GM19351 (cell line): ENCODE results near the gene SYNPR.
"Not testable (repeated sequence)": the region's sequence is repeated elsewhere in the genome, so short reads cannot be mapped to it uniquely, and the experiment has no call there.

ENCODE experiments used
- ATAC-seq: cut with Tn5 transposase; IDR thresholded peaks from one replicate; pipeline ENCODE4 v1.9.1; 2021; ENCODE audit warnings: mild to moderate bottlenecking, moderate library complexity; ENCODE audit not compliant: unreplicated experiment

SYNPR gene

GRCh38 chr3:63278171-63279004 is at the start of gene SYNPR:
Gene SYNPR (plus strand): TSS chr3:63278308.
- ATAC-seq = no peak

DNA sequence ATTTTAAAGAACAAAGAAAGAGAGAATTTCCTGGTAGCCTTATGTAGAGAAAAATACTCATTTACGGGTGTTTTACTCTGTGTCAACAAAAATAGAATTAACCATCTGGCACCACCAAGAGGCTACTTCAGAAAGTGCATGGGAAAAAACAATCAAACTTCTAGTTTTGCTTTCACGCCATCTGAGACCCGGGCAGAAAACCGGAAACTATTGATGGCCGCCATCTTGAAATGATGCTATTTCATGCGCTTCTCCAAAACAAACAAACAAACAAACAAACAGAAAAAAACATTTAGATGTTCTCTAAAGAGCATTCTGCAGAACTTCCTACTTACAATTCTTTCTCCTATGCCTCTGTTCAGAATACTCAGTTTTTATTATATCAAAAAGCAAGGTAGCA is 49.4 kb upstream of the SYNPR start:
- ATAC-seq = peak; percentile 97

DNA sequence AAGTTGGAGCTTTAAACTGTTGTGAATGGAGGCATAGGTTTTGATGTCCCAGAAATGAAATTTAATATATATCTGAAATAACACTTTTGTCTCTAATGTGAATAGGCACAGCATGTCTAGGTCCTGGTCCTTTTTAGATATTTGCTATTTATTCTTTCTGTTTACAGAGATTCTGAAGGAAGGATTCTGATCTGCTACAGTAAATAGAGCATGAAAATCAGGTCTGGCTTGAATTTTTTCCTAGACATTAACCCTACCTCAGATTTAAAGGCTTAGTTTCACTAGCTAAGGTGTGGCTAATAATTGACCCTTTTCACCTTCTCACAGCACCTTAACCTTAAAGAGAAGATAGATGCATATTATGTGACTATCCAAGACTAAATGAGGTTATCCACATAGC is 48.0 kb upstream of the SYNPR start:
- no peak for ATAC-seq

DNA sequence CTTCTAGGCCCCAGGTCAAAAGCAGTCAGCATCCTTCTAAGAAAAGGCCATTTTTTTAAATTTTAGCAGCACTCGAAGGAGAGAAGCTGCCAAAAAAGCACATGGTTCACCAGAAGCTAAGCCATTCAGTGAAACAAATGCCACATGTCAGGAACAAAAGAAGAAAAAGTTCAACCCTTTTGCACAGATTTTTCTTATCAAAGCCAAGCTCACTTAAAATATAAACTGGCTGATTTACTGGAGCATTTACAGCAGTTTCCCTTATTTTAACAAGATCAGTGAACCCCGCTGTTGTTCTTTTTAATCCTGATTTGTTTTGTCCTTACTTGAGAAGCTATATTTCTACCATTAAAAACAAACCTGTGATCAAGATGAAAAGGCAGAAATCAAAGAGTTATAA is 46.5 kb upstream of the SYNPR start:
- no peak for ATAC-seq

GRCh38 chr3:63232764-63233396 is 45.2 kb upstream of the SYNPR start:
- ATAC-seq = no peak

DNA sequence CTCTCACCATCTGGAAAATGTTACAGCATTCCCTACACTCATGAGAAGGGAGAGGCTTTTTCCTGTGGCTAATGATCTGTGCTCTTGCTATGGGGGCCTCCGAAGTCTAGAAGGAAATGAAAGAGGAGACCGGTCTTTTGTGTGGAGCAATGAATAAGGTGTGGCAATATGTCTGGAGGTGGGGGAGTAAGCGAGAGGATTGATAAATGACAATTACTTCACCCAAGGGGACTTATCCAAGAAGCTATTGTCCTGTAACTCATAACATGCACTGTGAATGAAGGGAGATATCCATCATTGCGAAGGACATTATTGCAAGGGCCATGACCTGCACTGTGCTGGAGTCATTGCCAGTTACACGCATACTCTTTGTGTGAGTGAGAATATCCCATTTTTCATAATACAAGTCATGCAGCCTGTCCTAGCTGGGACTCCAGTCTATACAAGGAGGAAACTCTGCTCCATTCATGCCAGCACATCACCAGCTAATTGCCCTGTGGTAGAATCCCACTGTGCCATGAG is 37.7 kb upstream of the SYNPR start:
- no peak for ATAC-seq

GRCh38 chr3:63242124-63242523 is 36.0 kb upstream of the SYNPR start:
- no peak for ATAC-seq

- no peak for ATAC-seq
Observed at GRCh38 chr3:63244486-63244885, 33.6 kb upstream of the SYNPR start.

DNA sequence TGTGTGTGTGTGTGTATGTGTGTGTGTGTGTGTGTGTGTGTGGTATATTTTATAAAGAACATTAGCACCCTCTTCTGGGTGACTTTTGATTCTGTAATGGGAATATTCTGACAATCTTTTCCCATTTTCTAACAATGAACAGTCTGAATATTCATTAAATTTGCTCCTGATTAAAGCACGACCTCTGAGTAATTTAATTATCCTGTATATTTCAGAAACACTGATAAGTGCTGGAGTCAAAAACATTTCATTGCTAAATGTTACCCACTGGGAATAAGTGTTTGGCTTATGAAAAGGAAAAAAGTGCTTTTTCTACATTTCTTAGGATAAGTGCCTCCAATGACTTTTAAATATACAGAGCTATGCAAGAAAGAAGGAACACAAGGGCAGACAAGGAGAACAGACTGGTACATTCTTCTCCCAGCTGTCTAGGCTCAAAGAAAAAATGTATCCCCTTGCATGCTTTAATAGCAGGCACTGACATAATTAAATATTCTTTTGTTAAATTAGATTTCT is 32.3 kb upstream of the SYNPR start:
- ATAC-seq = no peak

DNA sequence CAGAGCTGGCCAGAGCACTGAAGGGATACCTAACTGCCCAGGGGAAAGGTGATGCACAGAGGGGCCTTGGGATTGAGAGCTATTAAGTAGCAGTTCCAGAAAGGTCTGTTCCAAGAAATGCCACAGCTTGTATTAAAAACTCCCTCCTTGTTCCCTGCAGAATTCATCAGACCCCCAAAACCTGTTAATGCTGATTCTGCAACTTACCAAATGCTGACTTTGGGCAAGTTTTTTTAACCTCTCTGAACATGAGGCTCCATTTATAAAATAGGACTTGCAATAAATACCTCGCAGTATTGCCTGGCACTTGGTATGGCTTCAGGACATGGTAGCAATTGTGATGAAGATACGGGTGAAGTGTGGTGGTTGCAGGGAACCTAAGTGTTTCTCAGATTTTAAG is 30.1 kb upstream of the SYNPR start:
- ATAC-seq = no peak

DNA sequence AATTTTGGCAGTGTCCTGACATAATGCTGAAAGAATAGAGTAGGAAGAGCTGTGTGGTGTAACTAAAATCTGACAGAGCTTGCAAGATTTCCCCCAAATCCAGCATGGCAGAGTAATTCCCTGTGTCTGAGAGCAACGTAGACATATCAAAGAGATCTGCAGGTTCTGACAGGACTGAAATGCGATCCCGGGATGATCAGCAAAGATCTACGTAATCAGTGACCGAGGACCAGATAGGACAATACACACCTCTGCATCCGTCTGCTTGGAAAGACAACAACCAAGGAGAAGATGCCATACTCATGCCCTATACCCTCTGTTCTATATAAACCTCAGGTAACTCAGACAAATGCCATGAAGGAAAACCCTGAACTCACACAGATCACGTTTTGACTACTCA is 26.6 kb upstream of the SYNPR start:
- no peak for ATAC-seq

- ATAC-seq = not testable (repeated sequence)
Observed at GRCh38 chr3:63255819-63256218, 22.3 kb upstream of the SYNPR start.

DNA sequence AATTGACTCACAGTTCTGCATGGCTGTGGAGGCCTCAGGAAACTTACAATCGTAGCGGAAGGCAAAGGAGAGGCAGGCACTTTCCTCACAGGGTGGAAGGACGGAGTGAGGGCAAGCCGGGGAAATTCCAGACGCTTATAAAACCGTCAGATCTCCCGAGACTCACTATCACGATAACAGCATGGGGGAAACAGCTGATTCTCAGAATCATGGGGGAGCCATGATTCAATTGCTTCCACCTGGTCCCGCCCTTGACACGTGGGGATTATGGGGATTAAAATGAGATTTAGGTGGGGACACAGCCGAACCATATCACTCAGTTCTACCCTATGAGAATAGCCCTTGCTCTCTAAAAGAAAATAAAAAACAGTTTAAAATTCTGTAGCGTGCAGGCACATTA is 13.4 kb upstream of the SYNPR start:
- no peak for ATAC-seq

DNA sequence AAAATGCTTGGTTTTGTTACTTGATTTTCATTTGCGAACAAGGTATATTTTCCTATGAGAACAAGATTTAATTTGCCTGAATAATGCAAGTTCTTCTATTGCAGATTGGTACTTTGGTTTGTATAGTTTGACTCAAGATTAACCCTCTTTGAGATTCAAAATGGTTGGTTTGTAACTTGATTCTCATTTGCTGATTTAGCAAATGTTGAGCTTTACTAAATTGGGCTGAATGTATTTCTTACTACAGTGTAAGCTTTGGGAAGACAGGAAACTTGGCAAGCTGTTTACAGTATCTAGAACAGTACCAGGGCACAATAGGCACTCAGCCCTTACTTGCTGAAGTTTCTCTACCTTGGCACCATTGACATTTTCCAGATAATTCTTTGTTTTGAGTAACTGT is 3.7 kb upstream of the SYNPR start:
- ATAC-seq = no peak

GRCh38 chr3:63279005-63279841 is 1.1 kb downstream of the SYNPR start:
- ATAC-seq = no peak

DNA sequence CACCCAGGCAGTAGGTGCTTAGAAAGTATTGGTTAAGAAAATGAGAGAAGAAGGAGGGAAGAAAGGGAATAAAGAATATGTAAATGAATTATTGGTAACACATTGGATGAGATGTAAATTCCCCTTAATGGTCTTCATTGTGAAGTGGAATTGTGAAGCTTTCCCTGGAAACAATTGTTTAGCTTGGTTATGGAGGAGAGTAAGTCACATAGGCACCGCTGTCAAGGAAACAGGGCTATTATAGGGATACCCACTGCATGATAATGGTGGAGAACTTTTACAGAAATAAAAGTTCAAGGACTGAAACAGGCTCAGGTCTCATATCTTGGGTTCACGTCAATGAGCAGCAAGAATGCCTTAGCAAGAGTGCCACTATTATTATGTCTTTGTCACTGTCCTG is 9.5 kb downstream of the SYNPR start:
- no peak for ATAC-seq

DNA sequence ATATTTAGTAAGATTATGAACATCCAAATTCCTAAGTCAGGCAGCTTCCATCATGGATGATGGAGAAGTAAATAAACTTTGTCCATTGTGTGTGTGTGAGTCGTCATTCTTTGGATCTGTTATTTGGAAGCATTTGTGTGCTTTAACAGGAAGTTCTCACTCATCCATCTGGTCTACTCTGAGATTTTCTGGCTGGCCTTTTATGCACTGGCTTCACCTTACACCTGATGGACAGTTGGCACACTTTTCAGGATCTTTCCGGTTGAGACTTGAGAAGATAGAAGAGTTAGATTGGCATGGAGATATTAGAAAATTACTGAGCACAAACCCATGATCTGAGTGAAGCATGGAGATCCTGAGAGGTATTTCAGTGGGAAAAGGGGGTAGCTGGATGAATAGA is 12.6 kb downstream of the SYNPR start:
- no peak for ATAC-seq

DNA sequence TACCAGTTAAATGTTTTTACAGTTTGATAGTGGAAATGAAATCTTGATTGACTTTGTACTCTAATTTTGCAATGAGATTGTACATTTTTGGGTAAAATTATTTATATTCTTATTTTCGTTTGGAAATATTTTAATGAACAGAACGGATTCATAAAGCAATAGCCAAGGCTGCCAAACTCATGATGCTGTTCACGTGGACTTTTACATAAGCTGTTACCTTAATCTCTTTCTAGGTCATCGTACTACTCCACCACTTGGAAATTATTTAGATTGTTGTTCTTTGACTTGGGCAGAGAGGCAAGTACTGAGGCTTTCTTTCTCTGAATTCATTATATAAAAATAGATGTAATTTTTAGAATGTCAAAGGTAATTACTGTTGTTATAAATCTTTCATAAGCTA is 16.2 kb downstream of the SYNPR start:
- ATAC-seq = no peak

GRCh38 chr3:63295356-63295755 is 17.2 kb downstream of the SYNPR start:
- ATAC-seq = no peak

- no peak for ATAC-seq
Observed at GRCh38 chr3:63295806-63296205, 17.7 kb downstream of the SYNPR start.

- ATAC-seq = no peak
Observed at GRCh38 chr3:63296249-63296648, 18.1 kb downstream of the SYNPR start.
